ENCODE measurements around the gene OR2L8.

Gene OR2L8

DNA sequence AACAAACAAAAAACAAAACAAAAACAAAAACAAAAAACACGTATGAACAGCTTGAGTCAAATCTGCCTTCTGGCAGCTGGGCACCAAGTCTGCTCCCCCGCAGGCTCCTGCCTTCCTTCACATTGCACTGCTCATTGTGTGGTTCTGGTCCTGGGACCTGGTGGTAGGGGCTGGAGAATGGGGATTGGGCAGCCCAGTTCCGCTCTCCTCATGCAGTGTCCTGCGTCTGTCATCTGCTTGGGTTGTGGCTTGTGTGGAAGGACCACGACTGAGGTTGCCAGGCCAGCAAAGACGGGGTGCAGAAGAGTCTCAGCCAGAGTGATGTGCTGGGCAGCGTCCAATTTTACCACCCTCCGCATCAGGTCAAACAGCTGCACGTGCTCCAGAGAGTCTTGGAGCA, 12.9 kb upstream of the OR2L8 start:
- H3K4me3 ChIP-seq (ENCODE audit: control insufficient read depth, low read depth, low read length): no peak overlapping the region
- TF ChIP-seq, protein P1, sequence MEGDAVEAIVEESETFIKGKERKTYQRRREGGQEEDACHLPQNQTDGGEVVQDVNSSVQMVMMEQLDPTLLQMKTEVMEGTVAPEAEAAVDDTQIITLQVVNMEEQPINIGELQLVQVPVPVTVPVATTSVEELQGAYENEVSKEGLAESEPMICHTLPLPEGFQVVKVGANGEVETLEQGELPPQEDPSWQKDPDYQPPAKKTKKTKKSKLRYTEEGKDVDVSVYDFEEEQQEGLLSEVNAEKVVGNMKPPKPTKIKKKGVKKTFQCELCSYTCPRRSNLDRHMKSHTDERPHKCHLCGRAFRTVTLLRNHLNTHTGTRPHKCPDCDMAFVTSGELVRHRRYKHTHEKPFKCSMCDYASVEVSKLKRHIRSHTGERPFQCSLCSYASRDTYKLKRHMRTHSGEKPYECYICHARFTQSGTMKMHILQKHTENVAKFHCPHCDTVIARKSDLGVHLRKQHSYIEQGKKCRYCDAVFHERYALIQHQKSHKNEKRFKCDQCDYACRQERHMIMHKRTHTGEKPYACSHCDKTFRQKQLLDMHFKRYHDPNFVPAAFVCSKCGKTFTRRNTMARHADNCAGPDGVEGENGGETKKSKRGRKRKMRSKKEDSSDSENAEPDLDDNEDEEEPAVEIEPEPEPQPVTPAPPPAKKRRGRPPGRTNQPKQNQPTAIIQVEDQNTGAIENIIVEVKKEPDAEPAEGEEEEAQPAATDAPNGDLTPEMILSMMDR (conservative IDR thresholded peaks at IDR 0.05; ENCODE audit: control insufficient read depth, insufficient read depth, low read depth, low read length): no peak
- DNase-seq (ENCODE audit: low read depth): no peak

DNA sequence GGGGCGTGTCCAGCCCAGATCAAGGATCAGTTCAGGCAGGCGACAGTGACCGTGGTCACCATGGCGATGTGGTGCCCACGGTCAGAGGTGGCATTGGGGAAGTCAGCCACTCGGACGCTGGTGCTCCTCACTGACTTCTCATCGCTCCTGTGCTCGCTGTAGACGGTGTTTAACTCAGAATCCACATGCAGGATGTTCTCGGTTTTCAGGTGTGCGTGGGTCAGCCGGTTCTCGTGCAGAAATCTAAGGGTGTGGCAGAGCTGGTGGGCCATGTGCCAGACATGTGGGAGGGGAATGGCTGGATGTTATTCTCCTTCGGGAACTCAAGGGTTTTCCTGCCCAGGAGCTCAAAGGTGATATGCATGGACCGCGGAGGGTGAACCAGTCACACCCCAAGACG, 12.2 kb upstream of the OR2L8 start:
- DNase-seq (ENCODE audit: low read depth): no peak
- TF ChIP-seq, protein P1 (conservative IDR thresholded peaks at IDR 0.05; ENCODE audit: control insufficient read depth, insufficient read depth, low read depth, low read length): no peak
- no peak overlapping the region for H3K4me3 ChIP-seq (ENCODE audit: control insufficient read depth, low read depth, low read length)

DNA sequence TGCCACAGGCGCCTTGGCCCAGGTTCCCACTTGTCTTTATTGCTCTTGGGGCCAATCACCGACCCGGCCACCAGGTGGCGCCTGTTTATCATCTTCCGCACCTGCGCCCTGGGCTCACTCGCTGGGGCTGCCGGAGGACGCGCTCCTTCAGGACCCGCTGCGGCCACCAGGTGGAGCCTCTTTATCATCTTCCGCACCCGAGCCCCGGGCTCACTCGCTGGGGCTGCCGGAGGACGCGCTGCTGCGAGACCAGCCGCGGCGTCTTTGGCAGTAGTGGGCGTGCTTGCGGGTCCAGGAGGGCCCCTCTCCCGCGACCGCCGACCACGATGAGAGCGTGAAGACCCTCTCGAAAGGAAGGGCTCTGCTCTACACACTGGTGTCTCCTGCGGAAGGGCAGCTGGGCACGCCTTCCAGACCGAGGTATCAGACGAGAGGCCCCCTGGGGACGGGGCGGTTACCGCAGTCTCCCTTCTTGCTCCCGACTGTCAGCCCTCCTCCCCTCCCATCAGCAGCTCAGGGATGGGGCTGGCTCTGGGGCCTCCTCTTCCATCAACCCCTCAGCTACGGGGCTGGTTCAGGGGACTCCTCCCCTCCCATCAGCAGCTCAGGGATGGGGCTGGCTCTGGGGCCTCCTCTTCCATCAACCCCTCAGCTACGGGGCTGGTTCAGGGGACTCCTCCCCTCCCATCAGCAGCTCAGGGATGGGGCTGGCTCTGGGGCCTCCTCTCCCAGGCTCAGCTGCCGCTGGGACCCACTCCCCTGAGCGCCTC, 11.5 kb upstream of the OR2L8 start:
- TF ChIP-seq, protein P1 (conservative IDR thresholded peaks at IDR 0.05; ENCODE audit: control insufficient read depth, insufficient read depth, low read depth, low read length): peak; percentile 31
- DNase-seq (ENCODE audit: low read depth): peak; percentile 43
- H3K4me3 ChIP-seq (ENCODE audit: control insufficient read depth, low read depth, low read length): peak overlapping the region; percentile 7

DNA sequence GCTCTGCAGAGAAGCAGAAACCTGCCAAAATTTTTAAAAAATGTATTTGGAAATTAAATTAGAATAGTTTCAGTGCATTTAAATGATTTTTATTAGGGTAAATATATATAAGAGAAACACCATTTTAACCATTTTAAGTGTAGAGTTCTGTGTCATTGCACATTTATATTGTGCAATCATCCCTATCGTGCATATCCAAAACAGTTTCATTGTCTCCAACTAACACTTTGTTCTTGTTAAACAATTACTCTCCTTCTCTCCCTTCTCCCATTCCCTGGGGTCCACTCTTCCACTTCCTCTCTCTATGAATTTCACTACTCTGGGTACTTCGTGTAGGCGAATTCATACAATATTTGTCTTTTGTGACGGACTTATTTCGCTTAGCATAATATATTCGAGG, 6.0 kb upstream of the OR2L8 start:
- TF ChIP-seq, protein P1 (conservative IDR thresholded peaks at IDR 0.05; ENCODE audit: control insufficient read depth, insufficient read depth, low read depth, low read length): no peak
- no peak overlapping the region for H3K4me3 ChIP-seq (ENCODE audit: control insufficient read depth, low read depth, low read length)
- no peak for DNase-seq (ENCODE audit: low read depth)

DNA sequence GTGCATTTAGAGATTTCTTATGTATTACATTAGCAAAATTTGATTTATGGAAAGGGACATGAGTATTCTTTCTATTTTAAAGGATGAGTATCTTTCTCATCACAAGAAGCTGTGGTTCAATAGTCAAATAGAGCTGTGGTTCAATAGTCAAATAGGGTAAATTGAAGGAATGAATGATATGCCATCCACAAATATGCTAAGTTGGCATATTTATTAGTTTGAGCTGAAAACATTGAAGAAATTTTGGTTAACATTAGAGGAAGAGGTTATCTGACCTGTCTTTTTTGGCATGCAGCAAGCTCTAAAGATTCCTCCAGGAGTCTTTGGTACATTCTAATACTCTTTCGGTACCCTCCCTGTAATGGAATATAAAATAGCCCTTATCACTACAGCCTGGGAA, 4.8 kb downstream of the OR2L8 start:
- no peak for DNase-seq (ENCODE audit: low read depth)
- TF ChIP-seq, protein P1 (conservative IDR thresholded peaks at IDR 0.05; ENCODE audit: control insufficient read depth, insufficient read depth, low read depth, low read length): no peak
- no peak overlapping the region for H3K4me3 ChIP-seq (ENCODE audit: control insufficient read depth, low read depth, low read length)

DNA sequence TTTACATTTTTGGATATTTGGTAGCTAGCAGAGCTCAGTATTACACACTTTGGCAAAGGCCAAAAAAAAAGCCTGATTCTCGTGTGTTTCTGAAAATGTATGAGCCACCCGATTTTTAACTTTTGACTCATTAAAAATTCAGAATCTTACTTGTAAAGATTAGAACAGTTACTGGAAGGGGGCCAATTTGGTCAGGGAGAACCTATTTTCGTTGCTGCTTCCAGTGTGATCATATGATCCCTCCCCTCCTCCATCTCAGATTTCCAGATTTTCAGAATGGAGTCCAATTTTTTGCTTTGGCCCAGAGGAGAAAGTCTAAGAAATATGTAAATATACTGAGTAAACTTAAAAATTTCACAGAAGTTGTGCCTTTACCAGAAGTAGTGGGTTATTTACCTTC, 13.1 kb downstream of the OR2L8 start:
- no peak for DNase-seq (ENCODE audit: low read depth)
- no peak overlapping the region for H3K4me3 ChIP-seq (ENCODE audit: control insufficient read depth, low read depth, low read length)
- TF ChIP-seq, protein P1 (conservative IDR thresholded peaks at IDR 0.05; ENCODE audit: control insufficient read depth, insufficient read depth, low read depth, low read length): no peak

Data from fibroblast of mammary gland (primary cell).